ENCODE measurements around the gene CFAP206.

DNA sequence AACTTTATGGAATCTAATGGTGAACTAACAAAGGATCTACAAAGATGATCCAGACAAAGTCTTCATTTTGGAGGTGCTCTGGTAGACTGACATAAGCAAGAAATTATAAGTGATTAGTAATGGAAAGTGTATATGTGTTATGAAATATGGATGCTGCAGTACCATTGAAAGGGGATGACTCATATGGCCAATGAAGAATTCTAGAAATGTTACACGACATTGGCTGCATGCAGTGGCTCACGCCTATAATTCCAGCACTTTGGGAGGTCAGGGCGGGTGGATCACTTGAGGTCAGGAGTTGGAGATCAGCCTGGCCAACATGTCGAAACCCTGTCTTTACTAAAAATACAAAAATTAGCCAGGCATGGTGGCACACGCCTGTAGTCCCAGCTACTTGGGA lies 23.5 kb downstream of the CFAP206 start:
- TF ChIP-seq POLR2A (IDR thresholded peaks at IDR 0.05; ENCODE audit: low read depth, low read length), result no peak
- no peak for TF ChIP-seq POLR2AphosphoS5 (IDR thresholded peaks at IDR 0.05; ENCODE audit: insufficient read depth, low read depth, low read length)

Data from endothelial cell of umbilical vein (primary cell).